T-helper 1 cell treated with Interleukin-12 subunit alpha and Interleukin-12 subunit beta and Interleukin-4 antibody, amounts not matched to agents 30 ng/mL and 1 ng/mL, for 36 hours (primary cell): Measurements from ENCODE around the gene BNIPL. TPM values are rescaled to one million over a fixed set of nuclear protein-coding genes. Genes with fewer than 3 reads are reported as not detected.

ENCODE experiments used
- total RNA-seq: library from RNA; stranded (reverse); gene quantifications from 2 replicates; pipeline ENCODE4 v1.2.3, GENCODE V29; 2022

BNIPL gene
- total RNA-seq, 1 donor from 2014 or later = 2.6 TPM

Other genes with a start within 250 kb of the BNIPL start
- gene CTSK, start 228.3 kb upstream of the BNIPL start, total RNA-seq = 3.8 and 4.2 TPM in 2 replicates
- gene ARNT, start 160.0 kb upstream of the BNIPL start, total RNA-seq = 33.6 and 34.3 TPM in 2 replicates
- not detected in 2 replicates for gene CTXND2, start 149.4 kb upstream of the BNIPL start, total RNA-seq
- 52.4 and 65.0 TPM in 2 replicates for gene SETDB1, start 110.2 kb upstream of the BNIPL start, total RNA-seq
- 175 and 180 TPM in 2 replicates for gene CERS2, start 61.8 kb upstream of the BNIPL start, total RNA-seq
- gene ANXA9, start 54.3 kb upstream of the BNIPL start, total RNA-seq = not detected in 2 replicates
- 27.0 and 27.4 TPM in 2 replicates for gene MINDY1, start 29.7 kb upstream of the BNIPL start, total RNA-seq
- gene PRUNE1, start 28.1 kb upstream of the BNIPL start, total RNA-seq = 17.5 and 17.7 TPM in 2 replicates
- 1.0 and 1.2 TPM in 2 replicates for gene C1orf56, start 11.2 kb downstream of the BNIPL start, total RNA-seq
- gene CDC42SE1, start 23.0 kb downstream of the BNIPL start, total RNA-seq = 370 and 379 TPM in 2 replicates
- 3.7 and 3.9 TPM in 2 replicates for gene MLLT11, start 23.8 kb downstream of the BNIPL start, total RNA-seq
- 27.5 and 28.6 TPM in 2 replicates for gene GABPB2, start 34.2 kb downstream of the BNIPL start, total RNA-seq
- gene SEMA6C, start 110.0 kb downstream of the BNIPL start, total RNA-seq = 1.1 and 2.2 TPM in 2 replicates
- 34.5 and 37.2 TPM in 2 replicates for gene TNFAIP8L2, start 120.1 kb downstream of the BNIPL start, total RNA-seq
- gene LYSMD1, start 129.3 kb downstream of the BNIPL start, total RNA-seq = 2.9 and 3.3 TPM in 2 replicates
- 66.5 and 74.8 TPM in 2 replicates for gene SCNM1, start 129.6 kb downstream of the BNIPL start, total RNA-seq
- 2.7 and 4.5 TPM in 2 replicates for gene TMOD4, start 139.4 kb downstream of the BNIPL start, total RNA-seq
- 72.0 and 80.4 TPM in 2 replicates for gene VPS72, start 153.6 kb downstream of the BNIPL start, total RNA-seq
- gene PIP5K1A, start 162.0 kb downstream of the BNIPL start, total RNA-seq = 72.1 and 74.9 TPM in 2 replicates
- 200 and 204 TPM in 2 replicates for gene PSMD4, start 218.1 kb downstream of the BNIPL start, total RNA-seq
- 27.0 and 28.6 TPM in 2 replicates for gene ZNF687, start 245.7 kb downstream of the BNIPL start, total RNA-seq